ENCODE data around the gene SIRPD. TPM values are rescaled to one million over a fixed set of nuclear protein-coding genes. Genes with fewer than 3 reads are reported as not detected.
"Not testable (repeated sequence)": the region's sequence is repeated elsewhere in the genome, so short reads cannot be mapped to it uniquely, and the experiment has no call there.

Gene SIRPD
- total and polyA plus RNA-seq, 10 donors, result 0.24 to 8.2 (median 2.3) TPM

- no peak overlapping the region for H3K4me3 ChIP-seq
- peaks cover 0 to 35% (median 0%) of the 10 kb centered on the region in 6 donors for H3K36me3 ChIP-seq
- intact Hi-C loops (cut with DNase I; ENCODE audit: low total_unique reads), result no loop called here
- peaks cover 0 to 17% (median 0%) of the 10 kb centered on the region in 6 donors for H3K4me1 ChIP-seq
- 70 to 96% (median 76%) methylated on average over 3 of the region's 3 CpGs for WGBS, 5 donors
- TF ChIP-seq POLR2A (IDR thresholded peaks at IDR 0.05) (no peak), POLR2AphosphoS5 (IDR thresholded peaks at IDR 0.05) (no peak), CTCF (IDR thresholded peaks at IDR 0.05 in 8 of 11, conservative IDR thresholded peaks at IDR 0.05 in 3 of 11) (no peak)
- no peaks in the 10 kb centered on the region for H3K27me3 ChIP-seq (replicated peaks in 1 of 7)
- peak overlapping the region in 2 of 8 donors; percentile 59 to 67 for H3K27ac ChIP-seq
- H3K9me3 ChIP-seq, result no peaks in the 10 kb centered on the region
- DNase-seq, result no peak
Observed at GRCh38 chr20:1576641-1577040, 19.1 kb upstream of the SIRPD start.

GRCh38 chr20:1576003-1576402 is 18.5 kb upstream of the SIRPD start:
- Histone ChIP-seq H3K27ac (peak overlapping the region in 2 of 8 donors; percentile 59 to 67), H3K4me1 (peaks cover 0 to 20% (median 0%) of the 10 kb centered on the region in 6 donors), H3K36me3 (peaks cover 0 to 42% (median 4%) of the 10 kb centered on the region in 6 donors)
- H3K4me3 ChIP-seq; H3K9me3 ChIP-seq; intact Hi-C loops (cut with DNase I; ENCODE audit: low total_unique reads); DNase-seq; H3K27me3 ChIP-seq (replicated peaks in 1 of 7): not testable (repeated sequence)
- no CpG with 5 or more reads among the region's 1 CpG for WGBS, 5 donors

DNA sequence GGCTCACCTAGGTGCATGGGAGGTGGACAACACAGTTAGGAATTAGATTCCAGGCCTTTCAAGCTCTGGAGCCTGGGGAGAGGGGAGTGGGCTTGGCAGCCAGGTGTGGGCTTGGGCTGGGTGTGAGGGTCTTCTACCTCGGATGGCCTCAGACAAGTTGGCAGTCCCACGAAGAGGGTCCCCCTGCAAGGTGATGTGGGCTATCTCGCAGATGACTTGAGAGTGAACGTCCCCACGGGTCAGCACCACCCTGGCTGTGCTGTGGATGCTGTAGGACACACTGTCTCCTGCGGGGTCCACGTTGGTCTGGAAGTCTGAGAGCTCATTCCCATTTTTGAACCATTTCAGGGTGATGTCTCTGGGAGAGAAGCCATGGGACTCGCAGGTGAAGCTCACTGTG is 14.1 kb upstream of the SIRPD start:
- H3K27me3 ChIP-seq (replicated peaks in 1 of 7); intact Hi-C loops (cut with DNase I; ENCODE audit: low total_unique reads); H3K4me3 ChIP-seq; DNase-seq; H3K9me3 ChIP-seq: not testable (repeated sequence)
- H3K36me3 ChIP-seq, result peaks cover 0 to 32% (median 8%) of the 10 kb centered on the region in 6 donors
- 79 to 96% (median 91%) methylated on average over 3 to 8 of the region's 8 CpGs for WGBS, 5 donors
- H3K4me1 ChIP-seq, result peaks cover 0 to 39% (median 3%) of the 10 kb centered on the region in 6 donors
- peak overlapping the region in 2 of 8 donors; percentile 86 to 90 for H3K27ac ChIP-seq

GRCh38 chr20:1569415-1569881 is 11.9 kb upstream of the SIRPD start:
- Histone ChIP-seq H3K4me1 (peaks cover 0 to 33% (median 3%) of the 10 kb centered on the region in 6 donors), H3K27me3 (replicated peaks in 1 of 7) (no peaks in the 10 kb centered on the region), H3K36me3 (peaks cover 0 to 50% (median 11%) of the 10 kb centered on the region in 6 donors), H3K4me3 (peak overlapping the region in 1 of 8 donors; percentile 32), H3K27ac (peak overlapping the region in 7 of 8 donors; percentile 3 to 90 (median 74)), H3K9me3 (no peaks in the 10 kb centered on the region)
- TF ChIP-seq CTCF (IDR thresholded peaks at IDR 0.05 in 8 of 11, conservative IDR thresholded peaks at IDR 0.05 in 3 of 11), result peak in 2 of 11 experiments; percentile 19 to 36
- TF ChIP-seq POLR2A (IDR thresholded peaks at IDR 0.05), result no peak
- TF ChIP-seq POLR2AphosphoS5 (IDR thresholded peaks at IDR 0.05), result peak in 1 of 3 donors; percentile 74
- peak; percentile 75 for DNase-seq
- intact Hi-C loops (cut with DNase I; ENCODE audit: low total_unique reads), result no loop called here
- 37 to 61% (median 58%) methylated on average over 7 of the region's 7 CpGs for WGBS, 5 donors

DNA sequence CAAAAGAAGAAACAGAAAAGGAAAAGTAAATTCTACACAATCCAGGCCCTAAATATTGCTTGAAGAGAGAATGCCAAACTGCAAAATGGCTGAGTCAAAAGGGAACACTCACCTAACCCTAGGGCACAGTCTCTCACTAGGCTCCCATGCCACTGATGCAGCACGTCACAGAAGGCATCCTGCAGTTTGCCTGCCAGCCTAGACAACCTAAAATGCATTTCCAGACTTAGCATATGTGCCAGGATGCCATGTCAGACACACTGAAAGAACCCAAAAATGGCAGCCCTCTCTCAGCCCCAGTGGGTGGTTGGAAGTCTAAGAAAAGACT is 10.6 kb upstream of the SIRPD start:
- no peak for TF ChIP-seq CTCF (IDR thresholded peaks at IDR 0.05 in 8 of 11, conservative IDR thresholded peaks at IDR 0.05 in 3 of 11)
- no peak for TF ChIP-seq POLR2AphosphoS5 (IDR thresholded peaks at IDR 0.05)
- TF ChIP-seq POLR2A (IDR thresholded peaks at IDR 0.05), result no peak
- Histone ChIP-seq H3K4me1 (peaks cover 0 to 38% (median 3%) of the 10 kb centered on the region in 6 donors), H3K36me3 (peaks cover 0 to 63% (median 13%) of the 10 kb centered on the region in 6 donors), H3K4me3 (no peak overlapping the region), H3K27me3 (replicated peaks in 1 of 7) (no peaks in the 10 kb centered on the region), H3K9me3 (no peaks in the 10 kb centered on the region), H3K27ac (peak overlapping the region in 4 of 8 donors; percentile 38 to 90 (median 76))
- intact Hi-C loops (cut with DNase I; ENCODE audit: low total_unique reads), result no loop called here
- 74 to 100% (median 85%) methylated on average over 1 of the region's 1 CpG for WGBS, 5 donors
- no peak for DNase-seq
